H54 (cell line): ENCODE results near the gene ZNF678.
"Not testable (repeated sequence)": the region's sequence is repeated elsewhere in the genome, so short reads cannot be mapped to it uniquely, and the experiment has no call there.

Source experiments
- DNase-seq: peaks from one replicate; pipeline ENCODE4 v3.0.0; 2011; ENCODE audit warnings: low spot score, mixed read lengths; ENCODE audit not compliant: insufficient read length
- FAIRE-seq: peaks from 3 replicates; lab custom pipeline; 2011; peaks lifted over from hg19 to GRCh38; lab: Jason Lieb, UNC
- POLR2A ChIP-seq: IDR thresholded peaks from 2 replicates; pipeline ENCODE4 v1.6.1; 2011; ENCODE audit warnings: low read depth, mild to moderate bottlenecking, low read length

The ZNF678 gene

DNA sequence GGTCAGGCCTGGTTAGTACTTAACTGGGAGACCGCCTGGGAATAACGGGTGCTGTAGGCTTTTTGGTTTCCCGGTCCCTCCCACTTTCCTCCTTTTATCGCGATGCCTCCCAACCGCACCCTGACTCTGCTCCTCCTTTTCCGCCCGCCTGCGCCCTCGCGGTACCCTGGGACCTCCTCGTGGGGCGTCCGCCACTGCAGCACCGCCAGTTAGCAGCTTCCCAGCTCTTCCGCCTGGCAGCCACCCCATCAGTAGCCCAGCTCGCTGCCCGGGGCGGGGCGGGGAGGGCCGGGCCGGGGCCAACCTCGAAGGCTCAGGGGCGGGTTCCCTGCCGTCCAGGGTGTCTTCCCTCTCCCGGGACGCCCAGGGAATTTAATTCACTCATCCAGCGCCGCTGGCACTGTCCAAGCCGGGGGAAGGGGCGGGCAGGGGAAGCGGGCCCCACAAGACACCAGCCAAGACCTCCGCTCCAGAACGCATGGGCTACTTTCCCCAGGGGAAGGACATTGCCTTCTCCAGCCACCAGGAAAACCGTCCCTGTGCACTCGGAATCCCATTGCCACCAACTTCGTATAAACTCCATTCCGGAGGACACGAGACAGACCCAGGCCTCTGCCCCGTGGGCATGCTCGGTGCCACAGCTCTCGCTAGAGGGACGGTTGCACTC, 2.0 kb upstream of the ZNF678 start:
- TF ChIP-seq POLR2A: no peak
- FAIRE-seq (no peak), DNase-seq (no peak)

DNA sequence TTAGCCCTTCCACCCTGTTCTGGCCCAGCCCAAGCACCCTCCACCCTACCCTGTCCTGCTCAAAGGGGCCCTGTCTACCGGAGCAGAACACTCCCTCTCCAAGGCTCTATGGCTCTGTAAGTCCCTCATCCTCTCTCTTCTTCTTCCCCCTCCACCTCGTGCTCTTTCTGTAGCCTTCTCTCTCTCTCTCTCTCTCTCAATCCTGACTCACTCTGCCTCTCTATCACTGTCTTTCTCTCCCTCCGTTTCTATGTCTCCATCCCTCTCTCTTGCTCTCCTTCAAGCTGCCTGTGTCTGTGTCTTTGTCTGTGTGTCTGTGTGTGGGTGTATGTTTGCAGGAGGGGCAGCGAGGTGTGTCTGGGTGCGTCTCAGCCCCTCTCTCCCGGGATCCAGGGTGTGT, 1.3 kb upstream of the ZNF678 start:
- DNase-seq (no peak), FAIRE-seq (no peak)
- no peak for TF ChIP-seq POLR2A

DNA sequence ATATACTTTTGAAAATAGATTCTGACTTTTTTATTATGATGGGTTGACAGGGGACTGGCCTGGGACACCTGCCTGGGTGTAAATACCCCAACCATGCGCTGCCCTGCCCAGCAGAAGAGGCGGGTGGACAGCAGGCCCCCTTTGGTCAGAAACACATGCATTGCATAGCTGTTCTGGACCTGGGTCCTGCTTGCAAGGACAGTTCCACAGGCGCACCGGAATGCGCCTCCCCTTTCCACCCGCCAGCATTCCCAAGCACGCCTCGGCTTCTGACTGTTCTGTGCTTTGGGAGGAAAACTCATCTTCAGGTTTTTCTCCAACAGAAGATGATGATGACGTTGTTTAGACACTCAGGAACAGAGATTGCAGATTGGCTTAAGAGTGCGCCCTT, 428 bp upstream of the ZNF678 start:
- TF ChIP-seq POLR2A: no peak
- no peak for FAIRE-seq
- no peak for DNase-seq

DNA sequence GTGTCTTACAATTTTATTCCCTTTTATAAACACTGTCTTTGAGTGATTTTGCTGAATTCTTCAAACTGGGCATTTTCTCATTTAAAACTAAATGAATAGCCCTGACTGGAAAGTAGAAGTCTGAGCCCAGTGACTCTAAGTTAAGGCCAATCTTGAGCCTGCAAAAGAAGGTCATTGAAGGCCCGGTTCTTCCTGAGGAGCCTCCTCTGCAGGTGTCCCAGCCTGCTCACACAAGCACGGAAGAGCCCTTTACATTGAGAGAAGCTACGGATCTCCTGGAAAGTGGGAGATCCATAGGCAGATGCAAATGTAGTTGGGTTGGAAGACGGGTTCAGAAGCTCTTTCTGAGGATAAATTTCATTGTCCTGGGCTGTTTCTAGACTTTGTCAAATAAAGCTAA, 3.9 kb downstream of the ZNF678 start:
- DNase-seq (no peak), FAIRE-seq (no peak)
- TF ChIP-seq POLR2A: no peak

DNA sequence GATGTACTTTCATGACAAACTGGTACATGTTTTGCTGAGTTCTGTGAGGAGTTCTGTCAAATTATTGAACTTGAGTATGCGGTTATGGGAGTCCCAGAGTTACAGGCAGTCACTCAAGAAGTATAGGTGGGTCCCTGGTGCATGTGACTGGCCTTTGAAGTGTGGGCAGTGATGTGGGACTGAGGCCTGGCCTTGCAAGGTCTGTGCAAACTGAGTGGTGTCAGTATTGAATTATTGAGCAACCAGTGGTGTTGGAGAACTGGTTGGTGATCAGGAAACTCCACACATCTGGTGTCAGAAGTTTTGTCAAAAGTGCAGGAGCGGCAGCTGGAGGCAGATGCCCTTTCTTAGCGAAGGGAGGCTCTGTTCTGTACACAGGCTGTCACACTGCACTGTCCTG, 5.2 kb downstream of the ZNF678 start:
- DNase-seq: no peak
- FAIRE-seq: no peak
- no peak for TF ChIP-seq POLR2A

DNA sequence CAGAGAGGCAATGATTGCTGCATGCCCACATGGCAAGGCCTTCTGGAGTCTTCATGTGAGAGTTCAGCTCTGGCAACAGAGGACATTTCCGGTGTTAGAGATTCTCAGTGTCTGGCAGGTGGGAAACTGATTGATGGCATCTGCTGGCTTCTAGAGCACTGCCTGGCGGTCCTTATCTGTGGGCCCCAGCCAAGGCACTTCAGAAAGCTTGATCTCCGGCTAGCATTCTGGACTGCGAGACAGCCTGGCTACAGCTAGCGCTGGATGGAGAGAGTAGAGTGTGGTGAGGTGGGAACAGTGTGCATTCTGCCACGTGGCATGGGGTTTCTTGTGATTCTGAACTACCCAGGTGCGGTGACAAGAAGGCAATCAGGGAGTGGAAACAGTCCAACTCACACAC, 9.4 kb downstream of the ZNF678 start:
- DNase-seq: no peak
- no peak for TF ChIP-seq POLR2A
- FAIRE-seq: no peak

DNA sequence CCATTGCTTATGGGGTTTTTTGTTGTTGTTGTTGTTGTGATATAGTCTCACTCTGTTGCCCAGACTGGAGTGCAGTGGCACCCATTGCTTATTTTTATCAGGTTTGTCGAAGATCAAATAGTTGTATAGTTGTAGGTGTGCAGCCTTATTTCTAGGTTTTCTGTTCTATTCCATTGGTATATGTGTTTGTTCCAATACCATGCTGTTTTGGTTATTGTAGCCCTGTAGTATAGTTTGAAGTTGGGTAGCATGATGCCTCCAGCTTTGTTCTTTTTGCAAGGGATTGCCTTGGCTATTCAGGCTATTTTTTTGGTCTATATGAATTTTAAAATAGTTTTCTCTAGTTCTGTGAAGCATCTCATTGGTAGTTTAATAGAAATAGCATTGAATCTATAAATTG, 11.6 kb downstream of the ZNF678 start:
- TF ChIP-seq POLR2A: no peak
- no peak for FAIRE-seq
- DNase-seq: no peak

DNA sequence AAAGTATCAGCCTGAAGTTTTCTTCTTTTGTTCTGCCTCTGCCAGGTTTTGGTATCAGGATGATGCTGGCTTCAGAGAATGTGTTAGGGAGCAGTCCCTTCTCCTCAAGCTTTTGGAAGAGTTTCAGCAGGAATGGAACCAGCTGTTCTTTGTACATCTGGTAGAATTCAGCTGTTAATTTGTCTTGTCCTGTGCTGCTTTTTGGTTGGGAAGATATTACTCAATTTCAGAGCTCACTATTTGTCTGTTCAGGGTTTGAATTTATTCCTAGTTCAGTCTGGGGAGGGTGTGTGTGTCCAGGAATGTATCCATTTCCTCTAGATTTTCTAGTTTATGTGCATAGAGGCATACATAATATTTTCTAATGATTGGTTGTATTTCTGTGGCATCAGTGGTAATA, 12.8 kb downstream of the ZNF678 start:
- TF ChIP-seq POLR2A: no peak
- DNase-seq (no peak), FAIRE-seq (no peak)

DNA sequence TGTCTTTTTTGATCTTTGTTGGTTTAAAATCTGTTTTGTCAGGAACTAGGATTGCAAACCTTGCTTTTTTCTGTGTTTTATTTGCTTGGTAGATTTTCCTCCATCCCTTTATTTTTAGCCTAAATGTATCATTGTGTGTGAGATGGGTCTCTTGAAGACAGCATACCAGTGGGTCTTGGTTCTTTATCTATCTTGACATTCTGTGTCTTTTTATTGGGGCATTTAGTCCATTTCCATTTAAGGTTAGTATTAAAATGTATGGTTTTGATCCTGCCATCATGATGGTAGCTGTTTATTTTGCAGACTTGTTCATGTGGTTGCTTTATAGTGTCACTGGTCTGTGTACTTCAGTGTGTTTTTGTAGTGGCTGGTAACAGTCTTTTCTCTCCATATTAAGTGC, 14.1 kb downstream of the ZNF678 start:
- no peak for DNase-seq
- no peak for FAIRE-seq
- TF ChIP-seq POLR2A: no peak

DNA sequence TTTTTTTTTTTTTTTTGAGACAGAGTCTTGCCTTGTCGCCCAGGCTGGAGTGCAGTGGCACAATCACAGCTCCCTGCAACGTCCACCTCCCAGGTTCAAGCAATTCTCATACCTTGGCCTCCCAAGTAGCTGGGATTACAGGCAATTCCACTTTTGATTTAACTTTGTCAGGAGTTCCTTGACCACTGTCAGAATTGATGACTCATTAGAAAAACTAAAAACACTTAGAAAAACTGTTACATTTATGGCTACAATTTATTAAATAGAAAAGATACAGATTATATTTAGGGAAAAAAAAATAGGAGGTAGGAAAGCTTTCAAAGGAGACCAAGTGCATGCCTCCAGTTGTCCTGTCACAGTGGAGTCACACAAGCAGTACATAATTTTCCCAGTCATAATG, 20.0 kb downstream of the ZNF678 start:
- no peak for DNase-seq
- TF ChIP-seq POLR2A: no peak
- FAIRE-seq: no peak

DNA sequence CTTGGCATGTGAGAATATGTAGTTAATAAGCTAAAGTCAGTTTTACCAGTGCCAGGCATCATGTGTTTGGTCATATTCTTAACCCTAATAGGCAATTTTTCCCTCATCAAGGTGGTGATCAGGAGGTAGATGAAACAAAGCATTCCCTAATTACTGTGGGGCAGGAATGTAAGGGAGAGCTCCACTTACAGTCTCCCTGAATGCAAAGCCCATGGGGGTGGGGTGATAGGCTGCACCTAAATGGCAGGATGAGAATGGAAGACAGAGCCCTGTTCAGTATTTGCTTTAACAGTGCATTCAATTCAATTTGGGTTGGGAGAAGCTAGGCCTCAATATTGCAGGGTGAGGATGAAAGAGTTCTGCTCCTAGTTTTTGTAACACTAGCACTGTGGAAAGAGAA, 23.4 kb downstream of the ZNF678 start:
- no peak for FAIRE-seq
- no peak for TF ChIP-seq POLR2A
- no peak for DNase-seq

DNA sequence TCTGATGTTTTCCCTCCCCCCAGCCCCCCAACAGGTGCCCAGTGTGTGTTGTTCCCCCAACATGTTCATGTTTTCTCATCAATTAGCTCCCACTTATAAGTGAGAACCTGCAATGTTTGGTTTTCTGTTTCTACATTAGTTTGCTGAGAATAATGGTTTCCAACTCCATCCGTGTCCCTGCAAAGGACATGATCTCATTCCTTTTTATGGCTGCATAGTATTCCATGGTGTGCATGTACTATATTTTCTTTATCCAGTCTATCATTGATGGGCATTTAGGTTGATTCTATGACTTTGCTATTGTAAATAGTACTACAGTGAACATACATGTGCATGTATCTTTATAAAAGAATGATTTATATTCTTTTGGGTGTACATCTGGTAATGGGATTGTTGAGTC, 24.6 kb downstream of the ZNF678 start:
- TF ChIP-seq POLR2A: no peak
- no peak for FAIRE-seq
- DNase-seq: no peak

DNA sequence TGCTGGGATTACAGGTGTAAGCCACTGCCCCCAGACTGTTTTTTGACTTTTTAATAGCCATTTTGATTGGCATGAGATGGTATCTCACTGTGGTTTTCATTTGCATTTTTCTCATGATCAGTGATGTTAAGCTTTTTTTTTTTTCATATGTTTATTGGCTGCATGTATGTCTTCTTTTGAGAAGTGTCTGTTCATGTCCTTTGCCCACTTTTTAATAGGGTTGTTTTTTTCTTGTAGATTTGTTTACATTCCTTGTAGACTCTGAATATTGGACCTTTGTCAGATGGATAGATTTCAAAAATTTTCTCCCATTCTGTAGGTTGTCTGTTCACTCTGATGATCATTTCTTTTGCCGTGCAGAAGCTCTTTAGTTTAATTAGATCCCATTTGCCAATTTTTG, 25.4 kb downstream of the ZNF678 start:
- DNase-seq, FAIRE-seq: not testable (repeated sequence)

DNA sequence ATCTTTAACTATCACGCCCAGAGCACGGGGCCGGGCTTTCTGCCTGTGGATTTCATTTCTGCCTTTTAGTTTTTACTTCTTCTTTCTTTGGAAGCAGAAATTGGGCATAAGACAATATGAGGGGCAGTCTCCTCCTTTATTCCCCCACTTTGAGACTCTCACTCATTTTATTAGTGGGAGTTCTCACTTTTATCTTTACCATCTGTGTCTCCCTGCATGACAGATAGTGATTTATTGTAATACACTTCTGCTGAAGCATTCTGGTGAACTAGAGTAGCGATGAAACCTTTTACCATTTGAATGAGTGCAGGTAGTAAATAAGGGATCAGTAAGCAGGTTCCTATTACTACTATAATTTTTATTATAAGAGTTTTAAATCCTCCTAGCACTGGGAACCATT, 26.4 kb downstream of the ZNF678 start:
- FAIRE-seq, DNase-seq: not testable (repeated sequence)

DNA sequence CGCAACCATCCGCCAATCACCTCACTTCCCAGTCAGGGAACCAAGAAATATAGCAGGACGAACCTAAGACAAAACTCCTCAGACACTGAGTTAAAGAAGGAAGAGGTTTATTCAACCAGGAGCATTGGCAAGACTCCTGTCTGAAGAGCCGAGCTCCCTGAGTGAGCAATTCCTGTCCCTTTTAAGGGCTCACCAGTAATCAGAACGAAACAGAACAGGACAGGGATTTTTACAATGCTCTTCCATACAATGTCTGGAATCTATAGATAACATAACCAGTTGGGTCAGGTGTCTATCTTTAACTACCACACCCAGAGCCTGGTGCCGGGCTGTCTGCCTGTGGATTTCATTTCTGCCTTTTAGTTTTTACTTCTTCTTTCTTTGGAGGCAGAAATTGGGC, 32.9 kb downstream of the ZNF678 start:
- FAIRE-seq, DNase-seq: not testable (repeated sequence)

DNA sequence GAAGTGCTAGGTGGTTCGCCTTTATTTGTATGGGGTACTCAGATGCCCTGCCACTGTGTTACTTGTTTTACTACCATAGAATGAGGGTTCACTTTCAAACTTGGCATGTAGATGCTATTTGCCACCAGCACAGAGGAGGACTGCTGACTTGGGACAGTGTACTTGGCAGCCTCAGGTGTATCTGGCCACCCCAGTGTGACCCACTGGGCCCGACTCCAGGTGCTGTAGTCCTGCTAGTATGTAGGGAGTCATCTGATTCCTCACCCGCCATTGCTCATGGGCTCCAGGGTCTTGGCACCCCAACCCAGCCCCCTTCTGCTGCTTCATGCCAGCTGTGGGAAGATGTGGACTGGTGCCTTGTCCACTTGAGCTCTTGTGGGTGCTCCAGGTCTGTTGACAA, 40.0 kb downstream of the ZNF678 start:
- no peak for TF ChIP-seq POLR2A
- FAIRE-seq (no peak), DNase-seq (no peak)
